Esophagus (tissue), 2 donors: ENCODE data around the gene WDR64. TPM values are rescaled to one million over a fixed set of nuclear protein-coding genes. Genes with fewer than 3 reads are reported as not detected.
"Not testable (repeated sequence)": the region's sequence is repeated elsewhere in the genome, so short reads cannot be mapped to it uniquely, and the experiment has no call there.

Source experiments
- H3K27ac ChIP-seq, 2 donors: one replicate each; pipeline ENCODE4 v1.5.1; 2013; ENCODE audit warnings: low read depth in 2 of 2, mild to moderate bottlenecking in 2 of 2, inconsistent platforms in 1 of 2, low read length in 1 of 2, moderate library complexity in 1 of 2
- H3K27me3 ChIP-seq, 2 donors: one replicate each; pipeline ENCODE4 v1.6.1; 2013; ENCODE audit warnings: low read length in 2 of 2, control low read depth in 1 of 2, mild to moderate bottlenecking in 1 of 2; ENCODE audit not compliant: insufficient read depth in 2 of 2, control insufficient read depth in 1 of 2
- H3K36me3 ChIP-seq, 2 donors: one replicate each; pipeline ENCODE4 v1.6.1; 2013; ENCODE audit warnings: low read length in 1 of 2; ENCODE audit not compliant: control insufficient read depth in 2 of 2, insufficient read depth in 2 of 2
- H3K4me1 ChIP-seq, 2 donors: one replicate each; pipeline ENCODE4 v1.6.1; 2013; ENCODE audit warnings: low read length in 1 of 2; ENCODE audit not compliant: control insufficient read depth in 2 of 2, insufficient read depth in 2 of 2
- H3K4me3 ChIP-seq, 2 donors: one replicate each; pipeline ENCODE4 v1.5.1; 2013; ENCODE audit warnings: low read length in 2 of 2, mild to moderate bottlenecking in 2 of 2, low read depth in 1 of 2, moderate library complexity in 1 of 2
- H3K9me3 ChIP-seq, 2 donors: one replicate each; pipeline ENCODE4 v1.6.1; 2013; ENCODE audit warnings: mild to moderate bottlenecking in 2 of 2, low read depth in 1 of 2, low read length in 1 of 2, moderate library complexity in 1 of 2; ENCODE audit not compliant: control insufficient read depth in 2 of 2, insufficient read depth in 1 of 2
- WGBS, 2 donors: extraction: QIAGEN DNeasy Blood & Tissue Kit; methylation state at CpG; one replicate each; pipeline ENCODE4 v1.1.7; 2013; 5-methylcytosine and 5-hydroxymethylcytosine counted together
- polyA plus RNA-seq, 2 donors: library from polyadenylated mRNA; stranded (reverse); fragments of 200-250 nt; gene quantifications; one replicate each; pipeline ENCODE4 v1.2.3, GENCODE V29; 2013
- donor health status: healthy with polysubstance abuse.
- donor health status: Bipolar disorder and iron deficiency.

WDR64 gene
- polyA plus RNA-seq, 2 donors, result not detected

DNA sequence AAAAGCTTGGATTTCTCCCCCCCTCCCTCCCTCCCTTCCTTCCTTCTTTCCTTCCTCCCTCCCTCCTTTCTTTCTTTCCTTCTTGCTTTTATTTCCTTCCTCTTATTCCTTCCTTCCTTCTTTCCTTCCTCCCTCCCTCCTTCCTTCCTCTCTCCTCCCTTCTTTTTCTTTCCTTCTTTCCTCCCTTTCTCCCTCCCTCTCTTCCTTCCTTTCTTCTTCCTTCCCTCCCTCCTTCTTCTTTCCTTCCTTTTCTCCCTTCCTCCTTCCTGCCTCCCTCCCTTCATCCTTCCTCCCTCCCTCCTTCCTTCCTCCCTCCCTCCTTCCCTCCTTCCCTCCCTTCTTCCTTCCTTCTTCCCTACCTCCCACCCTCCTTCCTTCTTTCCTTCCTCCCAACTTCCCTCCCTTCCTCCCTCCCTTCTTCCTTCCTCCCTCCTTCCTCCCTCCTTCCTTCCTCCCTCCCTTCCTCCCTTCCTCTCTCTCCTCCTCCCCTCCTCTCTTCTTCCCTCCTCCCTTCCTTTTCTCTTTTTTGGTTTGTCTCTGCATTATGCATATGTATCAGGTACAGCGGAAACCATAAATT is 22.8 kb downstream of the WDR64 start:
- H3K27me3 ChIP-seq, result no peaks in the 10 kb centered on the region
- WGBS, 2 donors, result 93 to 96% methylated on average over 1 of the region's 1 CpG
- H3K36me3 ChIP-seq, result no peaks in the 10 kb centered on the region
- no peaks in the 10 kb centered on the region for H3K9me3 ChIP-seq
- no peak overlapping the region for H3K4me3 ChIP-seq
- no peaks in the 10 kb centered on the region for H3K4me1 ChIP-seq
- H3K27ac ChIP-seq, result no peak overlapping the region

- no peak overlapping the region for H3K27ac ChIP-seq
- H3K27me3 ChIP-seq, result no peaks in the 10 kb centered on the region
- no peaks in the 10 kb centered on the region for H3K36me3 ChIP-seq
- WGBS, 2 donors, result 57 to 73% methylated on average over 4 of the region's 4 CpGs
- no peaks in the 10 kb centered on the region for H3K4me1 ChIP-seq
- no peaks in the 10 kb centered on the region for H3K9me3 ChIP-seq
- H3K4me3 ChIP-seq, result no peak overlapping the region
Measured at GRCh38 chr1:241675983-241676382, 23.9 kb downstream of the WDR64 start.

GRCh38 chr1:241677201-241677600 is 25.1 kb downstream of the WDR64 start:
- Histone ChIP-seq H3K9me3 (no peaks in the 10 kb centered on the region), H3K27me3 (no peaks in the 10 kb centered on the region), H3K4me1 (no peaks in the 10 kb centered on the region), H3K4me3 (no peak overlapping the region), H3K27ac (no peak overlapping the region), H3K36me3 (no peaks in the 10 kb centered on the region)
- WGBS, 2 donors, result 62 to 73% methylated on average over 5 of the region's 5 CpGs

- no peaks in the 10 kb centered on the region for H3K9me3 ChIP-seq
- 69 to 73% methylated on average over 2 of the region's 2 CpGs for WGBS, 2 donors
Measured at GRCh38 chr1:241678536-241678935, 26.5 kb downstream of the WDR64 start.

GRCh38 chr1:241679404-241679803 is 27.3 kb downstream of the WDR64 start:
- 64 to 65% methylated on average over 4 of the region's 4 CpGs for WGBS, 2 donors
- Histone ChIP-seq H3K27me3 (no peaks in the 10 kb centered on the region), H3K9me3 (no peaks in the 10 kb centered on the region), H3K4me3 (no peak overlapping the region), H3K4me1 (no peaks in the 10 kb centered on the region), H3K36me3 (no peaks in the 10 kb centered on the region), H3K27ac (no peak overlapping the region)

More at GRCh38 chr1:241678536-241678935, 26.5 kb downstream of the WDR64 start:
- H3K4me3 ChIP-seq, result no peak overlapping the region
- H3K36me3 ChIP-seq, result no peaks in the 10 kb centered on the region
- no peak overlapping the region for H3K27ac ChIP-seq
- no peaks in the 10 kb centered on the region for H3K27me3 ChIP-seq
- no peaks in the 10 kb centered on the region for H3K4me1 ChIP-seq

- no peaks in the 10 kb centered on the region for H3K4me1 ChIP-seq
- H3K27ac ChIP-seq, result no peak overlapping the region
- 78 to 80% methylated on average over 3 of the region's 3 CpGs for WGBS, 2 donors
- no peaks in the 10 kb centered on the region for H3K27me3 ChIP-seq
- no peak overlapping the region for H3K4me3 ChIP-seq
- no peaks in the 10 kb centered on the region for H3K9me3 ChIP-seq
- no peaks in the 10 kb centered on the region for H3K36me3 ChIP-seq
Measured at GRCh38 chr1:241679961-241680360, 27.9 kb downstream of the WDR64 start.

GRCh38 chr1:241681861-241682448 is 29.9 kb downstream of the WDR64 start:
- H3K4me3 ChIP-seq, H3K27ac ChIP-seq, H3K9me3 ChIP-seq, H3K27me3 ChIP-seq, H3K36me3 ChIP-seq, H3K4me1 ChIP-seq: not testable (repeated sequence)
- 60% methylated on average over 4 of the region's 4 CpGs for WGBS, 2 donors

DNA sequence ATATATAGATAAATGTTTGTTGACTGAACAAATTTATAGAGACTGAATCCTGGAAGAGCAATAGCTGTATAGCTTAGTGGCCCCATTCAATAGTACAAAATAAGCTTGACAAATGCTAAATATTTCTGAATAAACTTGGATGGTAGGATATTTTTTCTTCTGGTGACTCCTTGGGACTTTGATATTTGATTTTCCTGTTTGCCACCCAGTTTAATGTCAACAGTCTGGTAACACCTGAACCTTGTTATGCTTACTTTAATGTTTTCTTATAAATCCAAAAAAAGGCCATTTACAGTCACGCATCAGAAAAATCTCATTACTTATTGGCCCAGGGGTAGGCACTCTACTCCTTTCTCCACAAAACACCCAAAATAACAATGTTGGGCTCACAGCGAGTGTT is 30.8 kb downstream of the WDR64 start:
- Histone ChIP-seq H3K9me3 (no peaks in the 10 kb centered on the region), H3K27me3 (no peaks in the 10 kb centered on the region), H3K36me3 (no peaks in the 10 kb centered on the region), H3K4me3 (no peak overlapping the region), H3K4me1 (no peaks in the 10 kb centered on the region), H3K27ac (no peak overlapping the region)
- 90 to 92% methylated on average over 2 of the region's 2 CpGs for WGBS, 2 donors

DNA sequence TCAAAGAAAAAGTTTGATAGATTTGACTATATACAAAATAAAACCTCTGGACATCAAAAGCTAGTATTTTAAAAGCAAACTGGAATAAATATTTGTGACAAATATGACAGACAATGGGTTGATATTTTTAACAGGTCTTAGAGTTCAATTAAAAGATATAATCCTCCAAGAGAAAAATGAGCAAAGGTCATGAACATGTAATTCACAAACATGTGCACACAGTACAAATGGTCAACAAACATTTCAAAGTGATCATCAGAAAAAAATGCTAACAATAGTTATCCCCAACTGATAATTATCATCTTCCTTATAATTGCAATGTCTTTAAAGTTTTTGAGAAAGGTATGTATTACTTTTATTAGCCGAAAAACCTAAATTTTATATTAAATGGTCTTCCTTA is 32.0 kb downstream of the WDR64 start:
- Histone ChIP-seq H3K4me3 (no peak overlapping the region), H3K9me3 (no peaks in the 10 kb centered on the region), H3K4me1 (no peaks in the 10 kb centered on the region), H3K27me3 (no peaks in the 10 kb centered on the region), H3K27ac (no peak overlapping the region), H3K36me3 (no peaks in the 10 kb centered on the region)
- 93% methylated on average over 1 of the region's 1 CpG for WGBS, 2 donors

DNA sequence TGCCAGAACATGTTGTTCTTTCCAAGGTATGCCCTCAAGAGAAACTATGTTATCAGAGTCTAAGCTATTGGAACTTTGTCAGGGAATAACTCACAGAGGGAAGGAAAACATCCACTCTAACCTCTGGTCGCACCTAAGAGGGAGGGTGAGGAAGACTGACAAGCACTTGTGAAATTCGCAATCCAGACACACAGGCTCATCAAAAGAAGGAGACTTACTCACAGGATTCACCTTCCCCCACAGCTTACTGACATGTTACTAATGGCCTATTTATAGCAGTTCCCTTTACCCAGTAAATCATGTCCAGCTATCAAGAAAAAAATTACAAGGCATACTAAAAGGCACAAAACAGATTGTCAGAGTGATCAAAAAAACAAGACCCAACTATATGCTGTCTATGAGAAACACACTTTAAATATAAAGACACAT is 36.9 kb downstream of the WDR64 start:
- Histone ChIP-seq H3K4me3 (no peak overlapping the region), H3K9me3 (no peaks in the 10 kb centered on the region)
- 19 to 32% methylated on average over 2 of the region's 2 CpGs for WGBS, 2 donors

More for the DNA sequence above, 36.9 kb downstream of the WDR64 start:
- no peaks in the 10 kb centered on the region for H3K4me1 ChIP-seq
- no peaks in the 10 kb centered on the region for H3K27me3 ChIP-seq
- H3K27ac ChIP-seq, result no peak overlapping the region
- H3K36me3 ChIP-seq, result no peaks in the 10 kb centered on the region
